ENCODE results near the gene MFSD11. TPM values are rescaled to one million over a fixed set of nuclear protein-coding genes. Genes with fewer than 3 reads are reported as not detected.
"Not testable (repeated sequence)": the region's sequence is repeated elsewhere in the genome, so short reads cannot be mapped to it uniquely, and the experiment has no call there.

MFSD11 gene
- total RNA-seq, 1 donor from 2014 or later = 38.7 TPM

GRCh38 chr17:76736349-76737081 is 1.4 kb upstream of the MFSD11 start:
- no peaks in the 10 kb centered on the region for H3K9me3 Mint-ChIP-seq (ENCODE audit: low read depth)
- H3K27ac Mint-ChIP-seq = peak overlapping the region; percentile 99
- H3K4me1 Mint-ChIP-seq (ENCODE audit: low read depth) = peaks cover 37% of the 10 kb centered on the region
- TF ChIP-seq CTCF (IDR thresholded peaks at IDR 0.05; ENCODE audit: unreplicated experiment) = peak; percentile 35
- peaks cover 26% of the 10 kb centered on the region for H3K36me3 Mint-ChIP-seq (ENCODE audit: insufficient read depth)
- H3K27me3 Mint-ChIP-seq = no peaks in the 10 kb centered on the region
- peak overlapping the region; percentile 99 for H3K4me3 Mint-ChIP-seq (ENCODE audit: low read depth)
- peak; percentile 68 for DNase-seq (ENCODE audit: low spot score, unreplicated experiment)

- peak; percentile 97 for DNase-seq (ENCODE audit: low spot score, unreplicated experiment)
- Mint-ChIP-seq H3K27ac (peak within 1 kb of the TSS; percentile 99), H3K9me3 (ENCODE audit: low read depth) (no peaks in the 10 kb centered on the region), H3K4me1 (ENCODE audit: low read depth) (peaks cover 37% of the 10 kb centered on the region), H3K27me3 (no peaks in the 10 kb centered on the region), H3K36me3 (ENCODE audit: insufficient read depth) (peaks cover 28% of the 10 kb centered on the region), H3K4me3 (ENCODE audit: low read depth) (peak within 1 kb of the TSS; percentile 99)
- no peak for TF ChIP-seq CTCF (IDR thresholded peaks at IDR 0.05; ENCODE audit: unreplicated experiment)
These were observed 740 bp upstream of the MFSD11 start, which contains the start of gene SRSF2 for GRCh38 chr17:76737082-76737675. TSS of gene SRSF2 (minus strand) at chr17:76737331. CDS start at chr17:76737160, 171 bp downstream.

- Mint-ChIP-seq H3K4me3 (ENCODE audit: low read depth) (peak overlapping the region; percentile 94), H3K36me3 (ENCODE audit: insufficient read depth) (peaks cover 25% of the 10 kb centered on the region), H3K9me3 (ENCODE audit: low read depth) (no peaks in the 10 kb centered on the region), H3K27me3 (no peaks in the 10 kb centered on the region), H3K27ac (peak overlapping the region; percentile 99), H3K4me1 (ENCODE audit: low read depth) (peaks cover 33% of the 10 kb centered on the region)
- DNase-seq (ENCODE audit: low spot score, unreplicated experiment) = no peak
- TF ChIP-seq CTCF (IDR thresholded peaks at IDR 0.05; ENCODE audit: unreplicated experiment) = no peak
These were observed 540 bp downstream of the MFSD11 start for GRCh38 chr17:76738468-76738850.

GRCh38 chr17:76739568-76740115 is 1.7 kb downstream of the MFSD11 start:
- peaks cover 22% of the 10 kb centered on the region for H3K4me1 Mint-ChIP-seq (ENCODE audit: low read depth)
- H3K27ac Mint-ChIP-seq; H3K9me3 Mint-ChIP-seq (ENCODE audit: low read depth); H3K4me3 Mint-ChIP-seq (ENCODE audit: low read depth); DNase-seq (ENCODE audit: low spot score, unreplicated experiment); H3K27me3 Mint-ChIP-seq: not testable (repeated sequence)
- H3K36me3 Mint-ChIP-seq (ENCODE audit: insufficient read depth) = peaks cover 17% of the 10 kb centered on the region

- H3K4me1 Mint-ChIP-seq (ENCODE audit: low read depth) = peaks cover 17% of the 10 kb centered on the region
- H3K36me3 Mint-ChIP-seq (ENCODE audit: insufficient read depth) = peaks cover 15% of the 10 kb centered on the region
- no peak for DNase-seq (ENCODE audit: low spot score, unreplicated experiment)
- no peak overlapping the region for H3K27ac Mint-ChIP-seq
- H3K9me3 Mint-ChIP-seq (ENCODE audit: low read depth) = no peaks in the 10 kb centered on the region
- no peak overlapping the region for H3K4me3 Mint-ChIP-seq (ENCODE audit: low read depth)
- no peak for TF ChIP-seq CTCF (IDR thresholded peaks at IDR 0.05; ENCODE audit: unreplicated experiment)
- H3K27me3 Mint-ChIP-seq = no peaks in the 10 kb centered on the region
These were observed 2.6 kb downstream of the MFSD11 start for GRCh38 chr17:76740329-76741118.
